HL-60 (cell line): Measurements from ENCODE around the gene IFI6.

Source experiments
- TF ChIP-seq, protein P1 (sequence below): IDR thresholded peaks from one replicate; pipeline ENCODE4 v1.5.1; 2011; ENCODE audit warnings: low read length, control low read depth, inconsistent platforms; ENCODE audit not compliant: insufficient read depth
- TF ChIP-seq, protein P2 (sequence below): IDR thresholded peaks from 2 replicates; pipeline ENCODE4 v1.6.1; 2012; ENCODE audit warnings: low read depth; ENCODE audit not compliant: insufficient replicate concordance

DNA sequence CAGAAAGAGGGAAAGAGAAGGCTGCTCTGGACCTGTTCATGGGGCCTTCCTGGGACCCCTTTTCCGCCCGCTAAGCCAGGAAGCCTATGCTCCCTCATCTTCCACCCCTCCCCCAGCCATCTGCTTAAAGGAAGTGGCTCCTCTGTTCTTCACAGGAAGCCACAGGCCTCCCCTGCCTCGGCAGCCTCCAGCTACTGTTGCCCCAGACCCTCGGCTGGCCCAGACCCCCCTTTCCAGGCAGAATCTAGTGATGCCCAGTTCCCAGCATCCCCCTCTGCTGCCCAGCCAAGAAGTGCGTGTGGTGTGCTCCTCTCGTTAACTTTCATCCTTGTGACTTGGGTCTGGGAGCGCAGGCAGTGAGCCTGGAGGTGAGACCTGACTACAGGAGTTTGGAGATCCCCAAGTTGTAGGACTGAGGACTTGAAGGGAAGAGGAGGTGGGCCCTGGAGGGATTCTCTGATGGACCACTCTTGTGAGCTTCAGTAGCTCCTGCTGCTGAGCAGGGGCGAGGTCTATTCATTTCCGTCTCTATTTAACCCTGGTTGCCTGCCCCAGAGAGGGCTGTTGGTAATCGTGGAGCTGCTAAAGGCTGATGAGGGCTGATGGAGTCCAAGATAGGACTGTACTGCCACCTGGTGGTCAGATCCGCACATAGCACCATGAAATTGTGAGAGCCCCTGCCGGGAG lies 9.1 kb downstream of the IFI6 start:
- TF ChIP-seq, protein P1, sequence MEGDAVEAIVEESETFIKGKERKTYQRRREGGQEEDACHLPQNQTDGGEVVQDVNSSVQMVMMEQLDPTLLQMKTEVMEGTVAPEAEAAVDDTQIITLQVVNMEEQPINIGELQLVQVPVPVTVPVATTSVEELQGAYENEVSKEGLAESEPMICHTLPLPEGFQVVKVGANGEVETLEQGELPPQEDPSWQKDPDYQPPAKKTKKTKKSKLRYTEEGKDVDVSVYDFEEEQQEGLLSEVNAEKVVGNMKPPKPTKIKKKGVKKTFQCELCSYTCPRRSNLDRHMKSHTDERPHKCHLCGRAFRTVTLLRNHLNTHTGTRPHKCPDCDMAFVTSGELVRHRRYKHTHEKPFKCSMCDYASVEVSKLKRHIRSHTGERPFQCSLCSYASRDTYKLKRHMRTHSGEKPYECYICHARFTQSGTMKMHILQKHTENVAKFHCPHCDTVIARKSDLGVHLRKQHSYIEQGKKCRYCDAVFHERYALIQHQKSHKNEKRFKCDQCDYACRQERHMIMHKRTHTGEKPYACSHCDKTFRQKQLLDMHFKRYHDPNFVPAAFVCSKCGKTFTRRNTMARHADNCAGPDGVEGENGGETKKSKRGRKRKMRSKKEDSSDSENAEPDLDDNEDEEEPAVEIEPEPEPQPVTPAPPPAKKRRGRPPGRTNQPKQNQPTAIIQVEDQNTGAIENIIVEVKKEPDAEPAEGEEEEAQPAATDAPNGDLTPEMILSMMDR: peak; percentile 87
- TF ChIP-seq, protein P2, sequence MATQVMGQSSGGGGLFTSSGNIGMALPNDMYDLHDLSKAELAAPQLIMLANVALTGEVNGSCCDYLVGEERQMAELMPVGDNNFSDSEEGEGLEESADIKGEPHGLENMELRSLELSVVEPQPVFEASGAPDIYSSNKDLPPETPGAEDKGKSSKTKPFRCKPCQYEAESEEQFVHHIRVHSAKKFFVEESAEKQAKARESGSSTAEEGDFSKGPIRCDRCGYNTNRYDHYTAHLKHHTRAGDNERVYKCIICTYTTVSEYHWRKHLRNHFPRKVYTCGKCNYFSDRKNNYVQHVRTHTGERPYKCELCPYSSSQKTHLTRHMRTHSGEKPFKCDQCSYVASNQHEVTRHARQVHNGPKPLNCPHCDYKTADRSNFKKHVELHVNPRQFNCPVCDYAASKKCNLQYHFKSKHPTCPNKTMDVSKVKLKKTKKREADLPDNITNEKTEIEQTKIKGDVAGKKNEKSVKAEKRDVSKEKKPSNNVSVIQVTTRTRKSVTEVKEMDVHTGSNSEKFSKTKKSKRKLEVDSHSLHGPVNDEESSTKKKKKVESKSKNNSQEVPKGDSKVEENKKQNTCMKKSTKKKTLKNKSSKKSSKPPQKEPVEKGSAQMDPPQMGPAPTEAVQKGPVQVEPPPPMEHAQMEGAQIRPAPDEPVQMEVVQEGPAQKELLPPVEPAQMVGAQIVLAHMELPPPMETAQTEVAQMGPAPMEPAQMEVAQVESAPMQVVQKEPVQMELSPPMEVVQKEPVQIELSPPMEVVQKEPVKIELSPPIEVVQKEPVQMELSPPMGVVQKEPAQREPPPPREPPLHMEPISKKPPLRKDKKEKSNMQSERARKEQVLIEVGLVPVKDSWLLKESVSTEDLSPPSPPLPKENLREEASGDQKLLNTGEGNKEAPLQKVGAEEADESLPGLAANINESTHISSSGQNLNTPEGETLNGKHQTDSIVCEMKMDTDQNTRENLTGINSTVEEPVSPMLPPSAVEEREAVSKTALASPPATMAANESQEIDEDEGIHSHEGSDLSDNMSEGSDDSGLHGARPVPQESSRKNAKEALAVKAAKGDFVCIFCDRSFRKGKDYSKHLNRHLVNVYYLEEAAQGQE: no peak
